Stomach (tissue), 4 donors: ENCODE results near the gene PVALEF.

Experiments used
- POLR2A ChIP-seq, 4 donors: fragments of 450-650 bp; IDR thresholded peaks; one replicate each; pipeline ENCODE4 v1.6.1; 2016; ENCODE audit warnings: antibody characterized with exemption in 4 of 4, control low read depth in 2 of 4, mild to moderate bottlenecking in 1 of 4, moderate library complexity in 1 of 4
- TF ChIP-seq, protein P1 (sequence below), 7 experiments: fragments of 450-650 bp in 4 of 7; fragments of 200-600 bp in 3 of 7; sonication (generic) in 3 of 7; IDR thresholded peaks; one replicate each; pipeline ENCODE4 v1.5.1; 2016 to 2019; ENCODE audit warnings: antibody characterized with exemption in 7 of 7, control low read depth in 2 of 7, mild to moderate bottlenecking in 1 of 7

DNA sequence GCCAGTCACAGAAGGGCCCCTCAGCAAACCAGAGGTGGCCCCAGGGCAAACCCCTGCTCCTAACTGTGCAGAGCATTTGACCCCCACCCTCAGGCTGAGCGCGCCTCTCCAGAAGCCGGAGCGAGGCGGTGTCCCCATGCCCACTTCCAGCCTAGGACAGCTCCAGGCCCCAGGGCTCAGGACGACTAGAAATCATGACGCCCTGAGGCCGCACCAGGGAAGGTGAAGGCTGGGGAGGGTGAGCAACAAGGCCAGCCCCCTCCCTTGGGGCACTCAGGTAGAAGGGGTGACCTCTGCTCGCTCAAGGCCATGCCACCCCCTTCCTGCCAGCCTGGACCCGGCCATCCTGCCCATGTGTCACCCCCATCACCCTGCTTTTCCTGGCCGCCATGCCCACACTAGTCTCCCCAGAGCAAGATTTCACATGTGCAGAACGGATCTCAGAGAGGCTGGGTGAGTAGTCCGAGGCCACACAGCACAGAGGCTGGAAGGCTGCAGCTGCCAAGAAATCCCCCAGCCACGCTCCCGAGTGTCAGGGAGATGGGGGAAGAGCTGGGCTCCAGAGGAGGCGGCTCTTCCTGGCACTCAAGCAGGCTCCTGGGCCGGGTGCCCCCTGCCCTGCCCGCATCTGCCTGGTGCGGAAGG lies 2.1 kb upstream of the PVALEF start:
- TF ChIP-seq, protein P1, sequence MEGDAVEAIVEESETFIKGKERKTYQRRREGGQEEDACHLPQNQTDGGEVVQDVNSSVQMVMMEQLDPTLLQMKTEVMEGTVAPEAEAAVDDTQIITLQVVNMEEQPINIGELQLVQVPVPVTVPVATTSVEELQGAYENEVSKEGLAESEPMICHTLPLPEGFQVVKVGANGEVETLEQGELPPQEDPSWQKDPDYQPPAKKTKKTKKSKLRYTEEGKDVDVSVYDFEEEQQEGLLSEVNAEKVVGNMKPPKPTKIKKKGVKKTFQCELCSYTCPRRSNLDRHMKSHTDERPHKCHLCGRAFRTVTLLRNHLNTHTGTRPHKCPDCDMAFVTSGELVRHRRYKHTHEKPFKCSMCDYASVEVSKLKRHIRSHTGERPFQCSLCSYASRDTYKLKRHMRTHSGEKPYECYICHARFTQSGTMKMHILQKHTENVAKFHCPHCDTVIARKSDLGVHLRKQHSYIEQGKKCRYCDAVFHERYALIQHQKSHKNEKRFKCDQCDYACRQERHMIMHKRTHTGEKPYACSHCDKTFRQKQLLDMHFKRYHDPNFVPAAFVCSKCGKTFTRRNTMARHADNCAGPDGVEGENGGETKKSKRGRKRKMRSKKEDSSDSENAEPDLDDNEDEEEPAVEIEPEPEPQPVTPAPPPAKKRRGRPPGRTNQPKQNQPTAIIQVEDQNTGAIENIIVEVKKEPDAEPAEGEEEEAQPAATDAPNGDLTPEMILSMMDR (IDR thresholded peaks at IDR 0.05), result no peak
- TF ChIP-seq POLR2A (IDR thresholded peaks at IDR 0.05), result no peak
